ENCODE results near the gene POC1A. TPM values are rescaled to one million over a fixed set of nuclear protein-coding genes. Genes with fewer than 3 reads are reported as not detected.

POC1A gene
- total and polyA plus RNA-seq, 2 donors (not counting 3 experiments of a cell fraction or from before 2014, with no cell fraction given): 14.8 to 19.4 TPM

GRCh38 chr3:52031896-52032295 is 122.3 kb downstream of the POC1A start:
- TF ChIP-seq CTCF (IDR thresholded peaks at IDR 0.05; ENCODE audit: extremely low read depth in 1 of 2, insufficient read depth in 1 of 2, low read depth in 1 of 2, low read length in 2 of 2): no peak
- no peak for TF ChIP-seq POLR2A (IDR thresholded peaks at IDR 0.05; ENCODE audit: low read depth, low read length)
- no peak for TF ChIP-seq EZH2 (IDR thresholded peaks at IDR 0.05; ENCODE audit: borderline replicate concordance, low read depth, low read length, severe bottlenecking)
- no peak for TF ChIP-seq FOS (IDR thresholded peaks at IDR 0.05; ENCODE audit: borderline replicate concordance, insufficient read depth, low read length)
- no peak for TF ChIP-seq POLR2AphosphoS5 (IDR thresholded peaks at IDR 0.05; ENCODE audit: insufficient read depth, low read depth, low read length)
- no peak for TF ChIP-seq JUN (IDR thresholded peaks at IDR 0.05; ENCODE audit: borderline replicate concordance, insufficient read depth, insufficient read length, low read depth)
- TF ChIP-seq MYC (IDR thresholded peaks at IDR 0.05; ENCODE audit: low read depth, low read length): no peak
- no peak for TF ChIP-seq MAX (IDR thresholded peaks at IDR 0.05; ENCODE audit: insufficient read depth, insufficient read length)
- no peak for TF ChIP-seq GATA2 (IDR thresholded peaks at IDR 0.05; ENCODE audit: insufficient read depth, insufficient read length, low read depth, low read length)
- Histone ChIP-seq H3K9me1 (replicated peaks; ENCODE audit: control insufficient read depth, extremely low read depth, insufficient read depth, low read length) (no peaks in the 10 kb centered on the region), H3K79me2 (ENCODE audit: control insufficient read depth, insufficient read depth, low read length) (no peaks in the 10 kb centered on the region), H3K4me2 (ENCODE audit: insufficient read depth, low read length) (no peak overlapping the region), H3K9ac (replicated peaks; ENCODE audit: extremely low read depth, insufficient read depth, low read length) (no peak overlapping the region), H3K27me3 (ENCODE audit: control insufficient read depth in 2 of 2, insufficient read depth in 2 of 2, low read length in 2 of 2) (no peaks in the 10 kb centered on the region), H3K36me3 (ENCODE audit: control insufficient read depth in 2 of 2, extremely low read depth in 1 of 2, insufficient read depth in 2 of 2, low read length in 2 of 2) (no peaks in the 10 kb centered on the region), H2AFZ (ENCODE audit: low read depth, low read length) (no peak overlapping the region), H3K4me1 (ENCODE audit: control insufficient read depth, extremely low read depth, insufficient read depth, low read length) (no peaks in the 10 kb centered on the region), H4K20me1 (replicated peaks; ENCODE audit: control insufficient read depth, extremely low read depth, insufficient read depth, low read length) (no peaks in the 10 kb centered on the region), H3K4me3 (replicated peaks in 1 of 3; ENCODE audit: insufficient read depth in 1 of 3, low read depth in 1 of 3, low read length in 3 of 3) (no peak overlapping the region), H3K27ac (ENCODE audit: insufficient read depth, low read depth, low read length) (no peak overlapping the region), H3K9me3 (replicated peaks; ENCODE audit: control insufficient read depth, insufficient read depth, low read length) (no peaks in the 10 kb centered on the region)
- FAIRE-seq (no peak), DNase-seq (ENCODE audit: low read depth, low spot score) (no peak)
- ChIA-PET CTCF (interaction anchor here (1.2 to 3.2 kb wide), 2 partner anchors 15 to 21 kb away, joined by 3 to 13 read pairs; no protein-coding TSS in a partner anchor), POLR2A (no interaction called here)
- intact Hi-C loops (cut with micrococcal nuclease) (no loop called here), dilution Hi-C loops (cut with MboI; ENCODE audit: extremely low pct_ligation_motif_present, low sequenced_read_pairs) (no loop called here)
- BruUV-seq (replicated peaks): no TSS peak

Data from endothelial cell of umbilical vein (primary cell).